ENCODE measurements around the gene OLAH. TPM values are rescaled to one million over a fixed set of nuclear protein-coding genes. Genes with fewer than 3 reads are reported as not detected.

OLAH gene
- total RNA-seq, 1 experiment from 2014 or later, result 0.48 TPM

DNA sequence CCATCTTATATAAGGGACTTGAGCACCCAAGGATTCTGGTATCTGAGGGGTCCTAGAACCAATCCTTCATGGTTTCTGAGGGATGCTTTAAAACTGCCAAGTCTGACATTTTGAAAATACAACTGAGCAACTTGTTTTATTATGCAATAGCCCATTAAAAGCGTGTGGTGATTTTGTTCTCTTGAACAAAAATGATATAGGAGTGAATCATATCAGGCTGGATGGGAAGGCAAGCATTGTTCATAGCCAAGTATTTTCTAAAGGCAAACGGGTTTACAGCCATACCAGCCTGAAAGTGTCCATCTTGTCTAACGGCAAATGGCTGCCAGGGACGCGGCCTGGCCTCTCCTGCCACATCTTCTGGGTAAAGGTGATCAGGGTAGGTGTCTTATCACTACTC, 76.8 kb downstream of the OLAH start:
- Histone ChIP-seq H3K4me2 (ENCODE audit: insufficient read depth, insufficient read length, low read length) (no peak overlapping the region), H4K20me1 (ENCODE audit: control insufficient read depth, insufficient read depth, insufficient read length) (no peaks in the 10 kb centered on the region), H3K27ac (ENCODE audit: insufficient read length, low read depth, low read length) (no peak overlapping the region), H2AK5ac (ENCODE audit: insufficient read length, low read length) (no peak overlapping the region), H3K56ac (ENCODE audit: insufficient read length, low read depth, low read length) (no peak overlapping the region), H4K8ac (replicated peaks; ENCODE audit: insufficient read length, low read depth, low read length) (no peak overlapping the region), H2BK20ac (ENCODE audit: low read depth, low read length, poor library complexity, severe bottlenecking) (no peak overlapping the region), H2BK120ac (ENCODE audit: low read depth, low read length, poor library complexity, severe bottlenecking) (no peak overlapping the region), H3T11ph (ENCODE audit: low read length) (no peak overlapping the region), H3K14ac (ENCODE audit: insufficient read depth, low read length) (no peak overlapping the region), H3K9me3 (ENCODE audit: control insufficient read depth, low read depth, low read length) (no peaks in the 10 kb centered on the region), H3K9ac (ENCODE audit: extremely low read depth, insufficient read length, low read length) (no peak overlapping the region), H3K4ac (ENCODE audit: low read depth, low read length) (no peak overlapping the region), H3K27me3 (ENCODE audit: insufficient read depth, low read length) (no peaks in the 10 kb centered on the region), H4K91ac (ENCODE audit: insufficient read length, low read depth, low read length) (no peak overlapping the region), H3K23ac (ENCODE audit: insufficient read length, low read depth, low read length) (no peak overlapping the region), H4K5ac (ENCODE audit: insufficient read length, low read depth, low read length) (no peak overlapping the region), H3K18ac (ENCODE audit: insufficient read length, low read depth, low read length) (no peak overlapping the region), H3K4me1 (ENCODE audit: insufficient read depth, low read length) (no peaks in the 10 kb centered on the region), H2BK5ac (ENCODE audit: insufficient read length, low read length) (no peak overlapping the region), H3K79me2 (ENCODE audit: insufficient read depth, low read length) (no peaks in the 10 kb centered on the region), H3K79me1 (ENCODE audit: insufficient read depth, low read depth, low read length, poor library complexity, severe bottlenecking) (no peaks in the 10 kb centered on the region), H3K23me2 (ENCODE audit: insufficient read length, low read depth, low read length, poor library complexity, severe bottlenecking) (no peaks in the 10 kb centered on the region), H2BK12ac (ENCODE audit: insufficient read length, low read depth, low read length) (no peak overlapping the region), H2AFZ (ENCODE audit: low read length) (no peak overlapping the region), H2BK15ac (ENCODE audit: low read depth, low read length) (no peak overlapping the region)
- TF ChIP-seq, protein P1, sequence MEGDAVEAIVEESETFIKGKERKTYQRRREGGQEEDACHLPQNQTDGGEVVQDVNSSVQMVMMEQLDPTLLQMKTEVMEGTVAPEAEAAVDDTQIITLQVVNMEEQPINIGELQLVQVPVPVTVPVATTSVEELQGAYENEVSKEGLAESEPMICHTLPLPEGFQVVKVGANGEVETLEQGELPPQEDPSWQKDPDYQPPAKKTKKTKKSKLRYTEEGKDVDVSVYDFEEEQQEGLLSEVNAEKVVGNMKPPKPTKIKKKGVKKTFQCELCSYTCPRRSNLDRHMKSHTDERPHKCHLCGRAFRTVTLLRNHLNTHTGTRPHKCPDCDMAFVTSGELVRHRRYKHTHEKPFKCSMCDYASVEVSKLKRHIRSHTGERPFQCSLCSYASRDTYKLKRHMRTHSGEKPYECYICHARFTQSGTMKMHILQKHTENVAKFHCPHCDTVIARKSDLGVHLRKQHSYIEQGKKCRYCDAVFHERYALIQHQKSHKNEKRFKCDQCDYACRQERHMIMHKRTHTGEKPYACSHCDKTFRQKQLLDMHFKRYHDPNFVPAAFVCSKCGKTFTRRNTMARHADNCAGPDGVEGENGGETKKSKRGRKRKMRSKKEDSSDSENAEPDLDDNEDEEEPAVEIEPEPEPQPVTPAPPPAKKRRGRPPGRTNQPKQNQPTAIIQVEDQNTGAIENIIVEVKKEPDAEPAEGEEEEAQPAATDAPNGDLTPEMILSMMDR (conservative IDR thresholded peaks at IDR 0.05), result no peak
- no peak for DNase-seq
- no peak overlapping the region for H3K4me3 Mint-ChIP-seq
- peaks cover 5 to 26% (median 8%) of the 10 kb centered on the region in 3 experiments; a peak in 5 of 7 replicates for H3K36me3 Mint-ChIP-seq (ENCODE audit: insufficient read depth in 1 of 3, low read depth in 3 of 3)
- WGBS (ENCODE audit: extremely low coverage, insufficient read length, low lambda C conversion rate), result no CpG with 5 or more reads among the region's 5 CpGs
- peaks cover 0 to 3% of the 10 kb centered on the region in 2 experiments; a peak in 1 of 5 replicates for H3K9me3 Mint-ChIP-seq
- no peaks in the 10 kb centered on the region for H3K27me3 Mint-ChIP-seq (ENCODE audit: low read depth)
- no peaks in the 10 kb centered on the region for H3K4me1 Mint-ChIP-seq
- no peak overlapping the region for H3K27ac Mint-ChIP-seq
